Measurements from ENCODE around the gene PACSIN1.

GRCh38 chr6:34511214-34511914 is 45.5 kb downstream of the PACSIN1 start:
- TF ChIP-seq POLR2A (IDR thresholded peaks at IDR 0.05): no peak
- no peak for TF ChIP-seq CTCF (IDR thresholded peaks at IDR 0.05)
